Measurements from ENCODE around the gene IL2RA. TPM values are rescaled to one million over a fixed set of nuclear protein-coding genes. Genes with fewer than 3 reads are reported as not detected.
A peak's percentile ranks its signal among the peaks of the same experiment; 100 is the strongest.

Gene IL2RA
- total and polyA plus RNA-seq, 9 donors = 0.07 to 5.2 (median 0.90) TPM; not detected in 2

- 90 to 92% (median 92%) methylated on average over 5 of the region's 5 CpGs for WGBS, 3 donors
- H3K27me3 ChIP-seq = no peaks in the 10 kb centered on the region
- no peak overlapping the region for H3K4me3 ChIP-seq
- H3K4me1 ChIP-seq (ENCODE audit: insufficient read depth) = no peaks in the 10 kb centered on the region
- H3K36me3 ChIP-seq = no peaks in the 10 kb centered on the region
- no peaks in the 10 kb centered on the region for H3K9me3 ChIP-seq
- no peak for TF ChIP-seq CTCF (IDR thresholded peaks at IDR 0.05)
- TF ChIP-seq POLR2A (IDR thresholded peaks at IDR 0.05) = no peak
- DNase-seq = peak in 1 of 5 donors; percentile 5
- H3K27ac ChIP-seq = no peak overlapping the region
- intact Hi-C loops (cut with DNase I) = no loop called here
These were observed 5.6 kb downstream of the IL2RA start for GRCh38 chr10:6056411-6057135.

- TF ChIP-seq CTCF (IDR thresholded peaks at IDR 0.05) = no peak
- TF ChIP-seq EP300 (IDR thresholded peaks at IDR 0.05) = no peak
- TF ChIP-seq POLR2A (IDR thresholded peaks at IDR 0.05) = no peak
- no peaks in the 10 kb centered on the region for H3K9me3 ChIP-seq
- no peaks in the 10 kb centered on the region for H3K4me1 ChIP-seq (ENCODE audit: insufficient read depth)
- DNase-seq = no peak
- WGBS, 3 donors = 25 to 58% (median 40%) methylated on average over 4 of the region's 4 CpGs
- intact Hi-C loops (cut with DNase I) = no loop called here
- no peak overlapping the region for H3K4me3 ChIP-seq
- H3K36me3 ChIP-seq = no peaks in the 10 kb centered on the region
- no peak overlapping the region for H3K27ac ChIP-seq
- no peaks in the 10 kb centered on the region for H3K27me3 ChIP-seq
These were observed 6.2 kb downstream of the IL2RA start for GRCh38 chr10:6055929-6056328.

- DNase-seq = peak in 1 of 5 donors; percentile 2
- Histone ChIP-seq H3K27ac (no peak overlapping the region), H3K4me1 (ENCODE audit: insufficient read depth) (no peaks in the 10 kb centered on the region), H3K9me3 (no peaks in the 10 kb centered on the region), H3K4me3 (no peak overlapping the region), H3K36me3 (no peaks in the 10 kb centered on the region), H3K27me3 (no peaks in the 10 kb centered on the region)
- 92 to 98% (median 97%) methylated on average over 5 of the region's 5 CpGs for WGBS, 3 donors
- intact Hi-C loops (cut with DNase I) = no loop called here
- TF ChIP-seq POLR2A (IDR thresholded peaks at IDR 0.05) = no peak
- TF ChIP-seq CTCF (IDR thresholded peaks at IDR 0.05) = no peak
- TF ChIP-seq EP300 (IDR thresholded peaks at IDR 0.05) = no peak
These were observed 7.3 kb downstream of the IL2RA start for GRCh38 chr10:6054884-6055283.

GRCh38 chr10:6053816-6054631 lies 8.1 kb downstream of the IL2RA start:
- Histone ChIP-seq H3K36me3 (no peaks in the 10 kb centered on the region), H3K4me1 (ENCODE audit: insufficient read depth) (no peaks in the 10 kb centered on the region), H3K27ac (no peak overlapping the region), H3K27me3 (no peaks in the 10 kb centered on the region), H3K4me3 (no peak overlapping the region), H3K9me3 (no peaks in the 10 kb centered on the region)
- DNase-seq = peak in 2 of 5 donors; percentile 29 to 30
- TF ChIP-seq POLR2A (IDR thresholded peaks at IDR 0.05) (no peak), EP300 (IDR thresholded peaks at IDR 0.05) (no peak), CTCF (IDR thresholded peaks at IDR 0.05) (no peak)
- WGBS, 3 donors = 54 to 67% (median 59%) methylated on average over 18 of the region's 18 CpGs
- intact Hi-C loops (cut with DNase I) = no loop called here
